Natural killer cell treated with Interleukin-12 subunit alpha and Interleukin-12 subunit beta and Interleukin-15 and Interleukin-18, amount 100 ng/mL, for 72 hours (primary cell): ENCODE data around the gene FBXW12. TPM values are rescaled to one million over a fixed set of nuclear protein-coding genes. Genes with fewer than 3 reads are reported as not detected.

Source experiments
- ATAC-seq, 2 donors: fragments of 150-1000 bp; cut with Tn5 transposase in 1 of 2; sonication (Bioruptor Pico), chemical (Tn5 transposase) in 1 of 2; 2 replicates each; pipeline ENCODE4 v1.10.0; 2021
- DNase-seq: peaks from one replicate; pipeline ENCODE4 v3.0.0; 2022; ENCODE audit warnings: low spot score
- H3K27ac Mint-ChIP-seq, 2 donors: 1 replicate in 1 of 2; 2 replicates in 1 of 2; pipeline ENCODE4 v1.8.0; 2022; ENCODE audit warnings: mixed read lengths in 2 of 2, mild to moderate bottlenecking in 1 of 2, moderate library complexity in 1 of 2
- H3K27me3 Mint-ChIP-seq, 2 donors: 1 replicate in 1 of 2; 2 replicates in 1 of 2; pipeline ENCODE4 v1.8.0; 2022; ENCODE audit warnings: mixed read lengths in 2 of 2
- H3K36me3 Mint-ChIP-seq: one replicate; pipeline ENCODE4 v1.8.0; 2022; ENCODE audit warnings: mixed read lengths
- H3K4me1 Mint-ChIP-seq, 2 donors: 1 replicate in 1 of 2; 2 replicates in 1 of 2; pipeline ENCODE4 v1.8.0; 2022; ENCODE audit warnings: low read depth in 2 of 2, mixed read lengths in 2 of 2, mild to moderate bottlenecking in 1 of 2
- H3K4me3 Mint-ChIP-seq: one replicate; pipeline ENCODE4 v1.8.0; 2022; ENCODE audit warnings: mixed read lengths
- H3K9me3 Mint-ChIP-seq: 2 replicates; pipeline ENCODE4 v1.8.0; 2022; ENCODE audit warnings: mixed read lengths
- total RNA-seq, 2 donors: library from RNA; stranded (reverse); gene quantifications; one replicate each; pipeline ENCODE4 v1.2.3, GENCODE V29; 2022

FBXW12 gene
- total RNA-seq, 2 donors from 2014 or later = not detected

GRCh38 chr3:48407542-48408099 is 35.6 kb downstream of the FBXW12 start:
- H3K4me1 Mint-ChIP-seq = no peaks in the 10 kb centered on the region
- no peaks in the 10 kb centered on the region for H3K27me3 Mint-ChIP-seq
- H3K4me3 Mint-ChIP-seq = no peak overlapping the region

GRCh38 chr3:48408823-48409281 is 36.8 kb downstream of the FBXW12 start:
- no peaks in the 10 kb centered on the region for H3K36me3 Mint-ChIP-seq
- H3K27ac Mint-ChIP-seq = no peak overlapping the region
- H3K4me3 Mint-ChIP-seq = no peak overlapping the region
- ATAC-seq = no peak
- DNase-seq = peak; percentile 52
- no peaks in the 10 kb centered on the region for H3K9me3 Mint-ChIP-seq
- H3K4me1 Mint-ChIP-seq = no peaks in the 10 kb centered on the region
- H3K27me3 Mint-ChIP-seq = no peaks in the 10 kb centered on the region

More at GRCh38 chr3:48407542-48408099, 35.6 kb downstream of the FBXW12 start:
- H3K27ac Mint-ChIP-seq = no peak overlapping the region
- H3K9me3 Mint-ChIP-seq = no peaks in the 10 kb centered on the region
- no peaks in the 10 kb centered on the region for H3K36me3 Mint-ChIP-seq
- peak; percentile 58 for DNase-seq
- no peak for ATAC-seq

- DNase-seq = peak; percentile 54
- no peaks in the 10 kb centered on the region for H3K27me3 Mint-ChIP-seq
- no peaks in the 10 kb centered on the region for H3K36me3 Mint-ChIP-seq
- no peaks in the 10 kb centered on the region for H3K4me1 Mint-ChIP-seq
- H3K27ac Mint-ChIP-seq = no peak overlapping the region
- no peak for ATAC-seq
- H3K9me3 Mint-ChIP-seq = no peaks in the 10 kb centered on the region
- H3K4me3 Mint-ChIP-seq = no peak overlapping the region
These were observed 37.5 kb downstream of the FBXW12 start for GRCh38 chr3:48409291-48410201.

GRCh38 chr3:48410205-48411040 is 38.4 kb downstream of the FBXW12 start:
- Mint-ChIP-seq H3K9me3 (no peaks in the 10 kb centered on the region), H3K4me3 (no peak overlapping the region), H3K36me3 (no peaks in the 10 kb centered on the region), H3K27ac (no peak overlapping the region), H3K27me3 (no peaks in the 10 kb centered on the region), H3K4me1 (no peaks in the 10 kb centered on the region)
- no peak for ATAC-seq
- DNase-seq = no peak

- Mint-ChIP-seq H3K4me3 (no peak overlapping the region), H3K27ac (no peak overlapping the region), H3K4me1 (no peaks in the 10 kb centered on the region), H3K9me3 (no peaks in the 10 kb centered on the region), H3K27me3 (no peaks in the 10 kb centered on the region), H3K36me3 (no peaks in the 10 kb centered on the region)
- peak; percentile 39 for DNase-seq
- ATAC-seq = no peak
These were observed 39.1 kb downstream of the FBXW12 start for GRCh38 chr3:48411041-48411588.

GRCh38 chr3:48411606-48412374 is 39.8 kb downstream of the FBXW12 start:
- Mint-ChIP-seq H3K4me3 (no peak overlapping the region), H3K9me3 (no peaks in the 10 kb centered on the region), H3K4me1 (no peaks in the 10 kb centered on the region), H3K36me3 (no peaks in the 10 kb centered on the region), H3K27me3 (no peaks in the 10 kb centered on the region), H3K27ac (no peak overlapping the region)
- ATAC-seq = peak in 1 of 2 donors; percentile 2
- peak; percentile 34 for DNase-seq

GRCh38 chr3:48412375-48413001 is 40.5 kb downstream of the FBXW12 start:
- Mint-ChIP-seq H3K36me3 (no peaks in the 10 kb centered on the region), H3K9me3 (no peaks in the 10 kb centered on the region), H3K4me1 (no peaks in the 10 kb centered on the region), H3K4me3 (no peak overlapping the region), H3K27ac (no peak overlapping the region), H3K27me3 (no peaks in the 10 kb centered on the region)
- DNase-seq (no peak), ATAC-seq (no peak)

- no peaks in the 10 kb centered on the region for H3K9me3 Mint-ChIP-seq
- no peak overlapping the region for H3K4me3 Mint-ChIP-seq
- ATAC-seq = no peak
- no peak overlapping the region for H3K27ac Mint-ChIP-seq
- H3K4me1 Mint-ChIP-seq = no peaks in the 10 kb centered on the region
- no peaks in the 10 kb centered on the region for H3K36me3 Mint-ChIP-seq
- H3K27me3 Mint-ChIP-seq = no peaks in the 10 kb centered on the region
- DNase-seq = no peak
These were observed 41.1 kb downstream of the FBXW12 start for GRCh38 chr3:48413086-48413485.

- Mint-ChIP-seq H3K4me3 (no peak overlapping the region), H3K9me3 (no peaks in the 10 kb centered on the region), H3K27ac (no peak overlapping the region), H3K4me1 (no peaks in the 10 kb centered on the region), H3K36me3 (no peaks in the 10 kb centered on the region), H3K27me3 (no peaks in the 10 kb centered on the region)
- DNase-seq (no peak), ATAC-seq (no peak)
These were observed 41.6 kb downstream of the FBXW12 start for GRCh38 chr3:48413611-48414010.

GRCh38 chr3:48414376-48415250 is 42.6 kb downstream of the FBXW12 start:
- H3K27ac Mint-ChIP-seq = no peak overlapping the region
- no peaks in the 10 kb centered on the region for H3K36me3 Mint-ChIP-seq
- ATAC-seq (no peak), DNase-seq (no peak)
- no peak overlapping the region for H3K4me3 Mint-ChIP-seq
- H3K27me3 Mint-ChIP-seq = no peaks in the 10 kb centered on the region
- no peaks in the 10 kb centered on the region for H3K4me1 Mint-ChIP-seq
- no peaks in the 10 kb centered on the region for H3K9me3 Mint-ChIP-seq

GRCh38 chr3:48415251-48415953 is 43.4 kb downstream of the FBXW12 start:
- DNase-seq = no peak
- ATAC-seq = no peak
- Mint-ChIP-seq H3K27me3 (no peaks in the 10 kb centered on the region), H3K4me1 (no peaks in the 10 kb centered on the region), H3K27ac (no peak overlapping the region), H3K36me3 (no peaks in the 10 kb centered on the region), H3K9me3 (no peaks in the 10 kb centered on the region), H3K4me3 (no peak overlapping the region)
